ENCODE data around the gene TGIF2. TPM values are rescaled to one million over a fixed set of nuclear protein-coding genes. Genes with fewer than 3 reads are reported as not detected.
"Not testable (repeated sequence)": the region's sequence is repeated elsewhere in the genome, so short reads cannot be mapped to it uniquely, and the experiment has no call there.

Gene TGIF2
- total RNA-seq, 1 donor from 2014 or later: 18.8 TPM

DNA sequence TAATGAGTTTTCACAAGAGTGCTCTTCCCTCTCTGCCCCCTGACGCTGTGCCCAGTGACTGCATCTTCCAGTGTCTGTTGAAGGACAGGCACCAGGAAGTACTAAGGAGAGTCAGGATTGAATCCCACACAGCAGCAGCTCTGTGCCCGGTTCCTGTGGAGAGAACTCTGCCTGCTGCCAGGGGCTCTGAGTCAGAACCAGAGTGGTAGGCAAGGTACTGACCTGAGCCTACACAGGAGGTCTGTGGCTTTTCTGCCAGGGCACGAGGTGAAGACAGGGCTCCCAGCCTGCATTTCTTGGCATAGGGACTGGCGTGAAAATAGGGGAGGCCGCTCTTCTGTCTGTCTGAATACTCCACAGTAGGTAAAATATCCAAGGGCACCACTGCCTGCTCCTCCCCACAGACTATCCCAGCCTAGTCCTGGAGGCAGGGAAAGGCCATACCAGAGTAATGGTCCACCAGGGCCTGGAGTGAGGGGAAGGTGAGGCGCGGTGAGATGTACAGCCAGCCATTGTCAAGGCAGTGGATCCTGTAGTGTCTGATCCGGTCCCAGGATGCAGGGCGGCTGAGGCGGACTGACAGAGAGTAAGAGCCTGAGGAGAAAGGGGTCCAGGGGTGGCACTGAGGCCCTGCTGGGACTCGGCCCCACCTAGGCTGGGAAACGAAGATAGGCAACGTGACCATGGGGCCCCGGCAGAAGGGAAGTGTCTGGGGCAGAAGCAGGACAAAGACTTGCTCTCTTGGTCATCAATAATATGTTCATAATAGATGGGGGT lies 41.6 kb downstream of the TGIF2 start:
- no peak for DNase-seq (ENCODE audit: low spot score)

DNA sequence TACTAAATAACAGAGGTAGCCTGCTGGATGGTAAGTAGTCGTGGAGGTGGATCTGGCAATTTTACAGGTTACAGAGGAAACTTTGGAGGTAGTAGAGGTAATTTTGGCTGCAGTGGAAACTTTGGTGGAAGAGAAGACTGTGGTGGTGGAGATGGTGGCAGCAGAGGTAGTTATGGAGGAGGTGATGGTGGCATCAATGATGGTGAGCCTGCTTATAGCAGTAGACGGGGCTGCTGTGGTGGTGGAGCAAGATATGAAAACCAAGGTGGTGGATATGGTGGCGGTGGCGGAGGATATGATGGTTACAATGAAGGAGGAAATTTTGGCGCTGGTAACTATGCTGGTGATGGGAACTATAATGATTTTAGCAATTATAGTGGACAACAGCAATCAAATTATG lies 47.5 kb downstream of the TGIF2 start:
- no peak for DNase-seq (ENCODE audit: low spot score)

DNA sequence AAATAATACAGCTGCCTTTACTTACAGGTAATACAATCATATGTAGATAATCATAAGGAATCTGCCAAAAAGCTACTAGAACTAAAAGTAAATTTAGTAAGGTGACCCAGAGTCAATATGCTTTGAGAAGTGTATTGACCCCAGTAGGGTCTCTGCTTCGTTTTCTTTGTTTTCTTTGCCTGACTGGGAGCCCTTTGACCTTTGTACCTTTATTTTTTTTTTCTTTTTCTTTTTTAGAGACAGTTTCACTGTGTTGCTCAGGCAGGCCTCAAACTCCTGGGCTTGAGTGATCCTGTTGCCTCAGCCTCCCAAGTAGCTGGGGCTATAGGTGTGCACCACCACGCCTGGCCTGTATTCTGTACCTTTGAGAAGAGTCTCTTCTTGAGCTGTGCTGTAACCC lies 50.0 kb downstream of the TGIF2 start:
- DNase-seq (ENCODE audit: low spot score): no peak

DNA sequence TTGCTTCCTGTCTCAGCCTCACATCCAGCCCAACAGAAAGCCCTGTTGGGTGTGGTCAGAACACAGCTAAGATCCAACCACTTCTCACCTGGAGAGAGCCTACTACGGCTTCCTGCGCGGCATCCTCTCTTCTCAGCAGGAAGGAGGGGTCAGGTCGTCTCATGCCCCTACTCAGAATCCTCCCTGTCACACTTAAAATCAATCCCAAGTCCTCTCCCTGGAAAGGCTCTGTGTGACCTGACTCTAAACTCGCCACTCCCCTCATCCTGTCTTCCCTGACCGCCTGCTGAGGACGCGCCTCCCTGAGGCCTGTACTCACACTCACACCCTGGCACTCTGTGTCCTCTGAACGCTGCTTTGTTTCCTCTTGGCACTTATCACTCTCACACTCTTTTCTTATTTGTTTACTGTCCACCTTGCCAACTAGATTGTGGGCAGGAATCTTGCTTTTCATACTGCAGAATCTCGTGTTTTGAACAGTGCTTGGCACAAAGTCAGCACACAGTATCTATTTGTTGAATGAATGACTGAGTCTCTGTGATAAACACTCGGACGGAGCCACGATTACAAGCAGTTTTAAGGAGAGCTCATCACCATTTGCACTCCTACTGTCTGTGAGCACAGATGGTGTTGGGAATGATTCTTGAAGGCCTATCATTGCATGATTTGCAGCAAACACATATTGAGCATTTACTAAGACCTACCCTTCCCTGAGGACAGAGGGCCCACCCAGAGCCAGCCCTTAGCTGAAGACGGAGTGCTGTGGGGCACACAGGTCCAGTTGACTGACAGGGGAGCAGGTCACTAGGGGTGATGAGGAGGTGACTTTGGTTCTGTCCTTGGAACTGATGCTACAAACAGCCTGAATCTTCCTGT lies 50.9 kb downstream of the TGIF2 start:
- no peak for DNase-seq (ENCODE audit: low spot score)

DNA sequence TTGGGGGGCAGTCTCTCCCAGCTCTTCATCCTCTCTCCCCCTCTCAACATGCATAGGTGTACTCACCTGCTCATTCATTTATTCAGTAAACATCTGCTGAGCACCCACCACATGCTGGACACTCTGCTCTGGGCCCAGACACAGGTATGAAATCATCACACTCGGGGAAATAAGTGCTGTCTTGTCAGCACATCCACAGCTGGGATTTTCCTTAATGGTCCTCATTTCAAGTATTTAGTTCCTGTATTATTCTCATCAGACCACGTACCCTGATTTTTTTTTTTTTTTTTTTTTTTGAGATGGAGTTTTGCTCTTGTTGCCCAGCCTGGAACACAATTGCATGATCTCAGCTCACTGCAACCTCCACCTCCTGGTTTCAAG lies 51.5 kb downstream of the TGIF2 start:
- no peak for DNase-seq (ENCODE audit: low spot score)

DNA sequence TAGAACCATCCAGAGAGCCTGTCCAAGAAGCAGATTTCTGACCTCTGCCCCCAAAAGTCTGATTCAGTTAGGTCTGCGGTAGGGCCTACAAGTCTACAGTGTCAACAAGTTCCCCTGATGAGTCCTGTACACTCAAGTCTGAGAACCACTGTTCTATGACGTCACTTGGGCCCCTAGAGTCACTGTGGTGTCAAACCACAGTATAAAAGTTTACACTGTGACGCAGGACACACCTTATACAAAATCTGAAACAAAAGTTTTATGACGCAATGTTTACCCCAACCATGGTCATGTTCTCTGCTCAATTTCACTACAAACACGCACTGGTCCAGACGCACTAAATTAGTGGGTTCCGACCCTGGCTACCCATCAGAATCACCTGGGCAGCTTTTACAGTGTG lies 54.7 kb downstream of the TGIF2 start:
- DNase-seq (ENCODE audit: low spot score): no peak

DNA sequence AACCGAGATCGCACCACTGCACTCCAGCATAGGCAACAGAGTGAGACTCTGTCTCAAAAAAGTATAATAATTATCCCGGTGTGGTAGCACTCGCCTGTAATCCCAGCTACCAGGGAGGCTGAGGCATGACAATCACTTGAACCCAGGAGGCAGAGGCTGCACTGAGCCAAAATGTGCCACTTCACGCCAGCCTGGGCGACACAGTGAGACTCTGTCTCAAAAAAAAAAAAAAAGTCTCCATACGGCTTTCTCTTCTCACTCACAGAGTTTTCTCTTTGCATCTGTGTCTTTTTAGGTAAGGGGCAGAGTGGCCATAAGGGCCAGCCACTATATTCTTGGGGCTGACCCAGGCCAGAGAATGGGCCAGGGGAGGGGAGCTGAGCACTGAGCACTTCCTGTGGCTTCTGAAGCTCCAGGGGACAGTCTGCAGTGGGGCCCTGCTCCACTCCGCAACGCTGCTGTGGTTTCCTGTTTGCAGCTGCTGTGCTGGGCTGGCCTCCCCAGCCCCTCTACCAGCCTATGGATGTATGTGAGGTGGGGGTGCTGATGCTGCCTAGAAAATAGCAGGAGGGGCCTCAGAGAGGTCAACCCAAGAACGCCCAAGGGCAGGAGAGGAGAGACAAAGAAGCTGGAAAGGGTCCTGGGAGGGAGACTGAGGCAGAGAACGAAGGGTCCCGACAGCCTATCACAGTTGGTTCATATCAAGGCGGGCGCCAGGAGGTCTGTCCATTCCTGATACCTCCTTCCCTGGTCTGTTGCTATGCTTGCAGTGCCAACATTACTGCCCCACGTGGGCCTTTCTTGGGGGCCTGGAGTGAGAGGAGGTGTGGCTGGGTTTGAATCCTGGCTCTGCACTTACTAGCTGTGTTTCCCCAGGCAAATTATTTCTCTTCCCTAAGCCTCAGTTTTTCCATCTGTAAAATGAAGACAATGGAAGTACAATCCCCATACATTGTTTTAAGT lies 56.6 kb downstream of the TGIF2 start:
- DNase-seq (ENCODE audit: low spot score): no peak

DNA sequence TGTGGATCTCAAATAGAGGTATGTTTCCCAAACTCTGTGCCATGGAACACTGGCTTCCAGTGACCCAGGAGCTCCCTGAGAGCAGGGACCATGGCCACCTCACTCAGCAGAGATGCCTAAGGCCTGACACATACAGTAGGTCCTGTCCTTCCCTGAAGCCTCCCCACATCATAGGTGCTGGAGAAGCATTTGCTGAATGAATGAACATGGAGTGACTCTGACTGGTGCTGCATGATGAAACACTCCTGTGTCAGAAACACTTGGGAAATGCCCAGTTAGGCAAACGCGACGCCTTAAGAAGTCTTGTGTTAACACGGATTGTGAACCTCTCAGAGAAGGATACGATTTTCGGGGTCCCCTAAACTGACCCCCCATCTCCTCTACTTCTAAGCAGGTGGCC lies 58.2 kb downstream of the TGIF2 start:
- no peak for DNase-seq (ENCODE audit: low spot score)

DNA sequence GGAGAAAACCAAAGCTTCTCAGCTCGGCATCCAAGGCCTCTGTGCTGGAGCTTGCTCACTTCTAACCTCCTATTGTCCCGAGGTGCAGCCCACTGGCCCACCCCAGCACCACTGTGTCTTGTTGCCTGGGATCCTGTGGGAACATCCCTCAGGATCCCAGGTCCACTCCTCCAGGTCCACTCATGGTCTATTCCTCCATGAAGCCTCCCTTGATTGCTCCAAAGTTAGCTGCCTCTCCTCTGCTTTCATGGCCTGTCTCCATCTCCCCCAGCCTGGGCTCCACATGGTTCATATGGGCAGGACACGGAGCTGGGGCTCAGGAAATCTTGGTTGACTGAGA lies 58.7 kb downstream of the TGIF2 start:
- DNase-seq (ENCODE audit: low spot score): no peak

DNA sequence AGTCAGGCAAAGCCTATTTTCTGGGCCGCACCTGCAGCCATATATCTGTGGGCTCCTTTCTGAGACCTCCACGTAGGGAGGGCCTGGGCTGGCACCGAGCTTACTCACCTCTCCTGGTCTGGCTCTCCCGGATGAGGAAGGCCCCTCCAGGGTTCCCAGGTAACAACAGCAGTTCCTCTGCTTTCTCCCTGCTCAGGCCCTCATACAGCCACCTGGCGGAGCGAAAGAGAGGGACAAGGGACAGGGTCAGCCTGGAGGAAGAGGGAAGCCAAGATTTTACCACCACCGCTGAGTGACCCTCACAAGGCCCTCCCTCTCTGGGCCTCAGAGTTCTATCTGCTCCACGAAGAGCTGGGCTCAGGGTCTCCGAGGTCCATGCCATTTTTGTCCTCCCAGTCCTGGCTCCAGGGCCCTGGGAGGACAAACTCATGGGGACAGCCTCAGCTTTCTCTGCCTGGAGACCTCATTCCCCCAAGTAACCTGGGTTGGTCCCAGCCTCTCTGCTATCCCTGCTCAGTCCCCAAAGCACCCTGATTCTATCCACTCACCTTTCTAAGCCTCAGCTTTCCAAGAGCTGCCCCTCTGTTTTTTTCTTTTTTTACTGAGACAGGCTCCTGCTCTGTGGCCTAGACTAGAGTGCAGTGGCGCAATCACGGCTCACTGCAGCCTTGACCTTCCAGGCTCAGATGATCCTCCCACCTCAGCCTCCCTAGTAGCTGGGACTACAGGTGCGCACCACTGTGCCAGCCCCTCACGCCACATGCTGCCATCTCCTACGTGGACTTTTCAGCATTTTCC lies 59.3 kb downstream of the TGIF2 start:
- no peak for DNase-seq (ENCODE audit: low spot score)

DNA sequence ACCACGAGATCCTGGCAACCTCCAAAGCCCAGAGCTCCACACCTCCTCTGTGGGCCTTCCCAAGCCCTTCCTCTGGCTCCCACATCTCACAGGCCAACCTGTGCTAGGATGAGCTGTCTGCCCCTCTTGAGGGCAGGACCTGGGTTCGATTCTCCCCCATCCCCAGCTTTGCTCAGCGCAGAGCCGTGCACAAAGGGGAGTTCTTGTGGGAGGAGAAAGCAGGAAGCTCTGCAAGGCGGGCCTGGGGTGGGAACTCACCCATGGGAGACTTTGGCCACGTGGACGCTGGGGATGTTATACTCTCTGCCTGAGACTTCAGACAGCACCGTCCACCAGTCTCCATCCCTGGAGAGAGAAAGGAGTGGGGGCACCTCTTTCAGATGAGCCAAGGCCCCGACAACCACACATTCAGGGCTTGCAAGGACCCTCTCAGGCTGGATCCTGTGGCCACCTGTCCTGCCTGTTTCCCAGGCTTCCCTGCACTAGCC lies 59.9 kb downstream of the TGIF2 start:
- DNase-seq (ENCODE audit: low spot score): no peak

DNA sequence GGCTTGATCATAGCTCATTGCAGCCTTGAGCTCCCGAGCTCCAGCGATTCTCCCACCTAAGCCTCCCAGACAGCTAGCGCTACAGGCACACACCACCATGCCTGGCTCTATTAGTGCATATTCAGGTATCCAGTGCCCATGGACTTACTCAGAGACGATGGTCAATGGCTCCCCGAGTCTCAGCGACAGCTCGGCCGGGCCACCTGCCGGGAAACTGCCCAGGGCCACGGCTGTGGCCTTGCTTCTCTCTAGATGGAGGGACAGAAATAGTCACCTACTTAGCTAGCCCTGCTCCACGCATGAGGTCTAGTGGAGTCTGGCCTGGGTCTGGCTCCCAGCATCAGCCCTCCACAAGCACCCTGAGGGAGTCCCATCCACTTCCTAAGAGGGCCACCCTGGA lies 60.9 kb downstream of the TGIF2 start:
- no peak for DNase-seq (ENCODE audit: low spot score)

DNA sequence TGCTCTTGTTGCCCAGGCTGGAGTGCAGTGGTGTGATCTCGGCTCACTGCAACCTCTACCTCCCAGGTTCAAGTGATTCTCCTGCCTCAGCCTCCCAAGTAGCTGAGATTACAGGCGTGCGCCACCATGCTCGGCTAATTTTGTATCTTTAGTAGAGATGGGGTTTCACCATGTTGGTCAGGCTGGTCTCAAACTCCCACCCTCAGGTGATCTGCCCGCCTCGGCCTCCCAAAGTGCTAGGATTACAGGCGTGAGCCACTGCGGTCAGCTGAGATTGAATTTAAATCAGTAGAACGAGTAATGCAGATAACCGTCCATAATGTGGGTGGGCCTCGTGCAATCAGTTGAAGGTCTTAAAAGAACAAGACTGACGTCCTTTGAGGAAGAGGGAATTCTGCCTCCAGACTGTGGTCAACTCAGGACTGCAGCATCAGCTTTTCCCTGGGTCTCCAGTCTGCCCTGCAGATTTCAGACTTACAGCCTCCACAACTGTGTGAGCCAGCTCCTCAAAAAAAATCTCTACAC lies 65.5 kb downstream of the TGIF2 start:
- not testable (repeated sequence) for DNase-seq (ENCODE audit: low spot score)

DNA sequence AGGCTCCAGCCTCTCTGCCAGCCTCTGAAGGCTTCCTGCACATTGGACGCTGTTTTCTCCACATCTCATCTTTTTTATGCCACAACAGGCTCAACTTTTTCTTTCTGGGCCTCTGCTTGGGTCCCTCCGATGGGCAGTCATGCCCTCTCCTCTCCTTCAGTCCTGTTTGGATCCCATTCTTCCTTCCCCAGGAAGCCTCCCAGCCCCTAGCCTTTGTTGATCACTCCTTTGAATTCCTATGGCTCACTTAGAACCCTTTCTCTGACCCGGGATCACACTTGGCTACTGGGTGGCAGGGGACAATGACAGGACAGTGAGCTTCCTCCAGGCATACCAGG lies 68.1 kb downstream of the TGIF2 start:
- no peak for DNase-seq (ENCODE audit: low spot score)

DNA sequence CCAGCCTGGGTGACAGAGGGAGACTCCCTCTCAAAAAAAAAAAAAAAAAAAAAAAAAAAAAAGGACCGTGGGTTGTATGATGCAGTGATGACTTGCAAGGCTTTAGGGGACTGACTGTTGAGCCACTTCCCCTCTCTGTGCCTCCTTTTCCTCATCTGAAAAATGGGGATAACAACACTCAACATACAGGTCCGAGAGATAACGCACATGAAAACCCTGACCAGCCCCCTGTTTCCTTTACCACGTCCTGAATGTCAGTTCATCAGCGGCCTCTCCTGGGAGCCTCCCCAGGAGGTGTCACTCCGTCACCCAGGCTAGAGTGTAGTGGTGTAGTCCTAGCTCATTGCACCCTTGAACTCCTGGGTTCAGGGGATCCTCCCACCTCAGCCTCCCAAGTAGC lies 68.7 kb downstream of the TGIF2 start:
- no peak for DNase-seq (ENCODE audit: low spot score)

Other genes with a start within 250 kb of the TGIF2 start
- 1,028 TPM for gene MYL9, start 32.1 kb upstream of the TGIF2 start, total RNA-seq
- gene RAB5IF, start 32.2 kb downstream of the TGIF2 start, total RNA-seq: 83.6 TPM
- gene SLA2, start 72.6 kb downstream of the TGIF2 start, total RNA-seq: 1.5 TPM
- 21.0 TPM for gene NDRG3, start 172.5 kb downstream of the TGIF2 start, total RNA-seq
- 6.5 TPM for gene DSN1, start 200.2 kb downstream of the TGIF2 start, total RNA-seq

Measured in ureter (tissue), 1 donor.